Activated naive CD4-positive, alpha-beta T cell treated with anti-CD3 and anti-CD28 coated beads, Interleukin-2, amount 50 U/mL, for 24 hours (primary cell): ENCODE data around the gene SIN3A.
"Not testable (repeated sequence)": the region's sequence is repeated elsewhere in the genome, so short reads cannot be mapped to it uniquely, and the experiment has no call there.

Experiments
- H3K27ac Mint-ChIP-seq: one replicate; pipeline ENCODE4 v1.8.0; 2021; ENCODE audit warnings: mild to moderate bottlenecking, mixed read lengths
- H3K27me3 Mint-ChIP-seq: one replicate; pipeline ENCODE4 v1.8.0; 2021; ENCODE audit warnings: mixed read lengths
- H3K36me3 Mint-ChIP-seq: one replicate; pipeline ENCODE4 v1.8.0; 2021; ENCODE audit warnings: mixed read lengths
- H3K4me1 Mint-ChIP-seq: one replicate; pipeline ENCODE4 v1.8.0; 2021; ENCODE audit warnings: mixed read lengths
- H3K4me3 Mint-ChIP-seq: one replicate; pipeline ENCODE4 v1.8.0; 2021; ENCODE audit warnings: mild to moderate bottlenecking, mixed read lengths
- H3K9me3 Mint-ChIP-seq: one replicate; pipeline ENCODE4 v1.8.0; 2021; ENCODE audit warnings: mixed read lengths

Gene SIN3A

DNA sequence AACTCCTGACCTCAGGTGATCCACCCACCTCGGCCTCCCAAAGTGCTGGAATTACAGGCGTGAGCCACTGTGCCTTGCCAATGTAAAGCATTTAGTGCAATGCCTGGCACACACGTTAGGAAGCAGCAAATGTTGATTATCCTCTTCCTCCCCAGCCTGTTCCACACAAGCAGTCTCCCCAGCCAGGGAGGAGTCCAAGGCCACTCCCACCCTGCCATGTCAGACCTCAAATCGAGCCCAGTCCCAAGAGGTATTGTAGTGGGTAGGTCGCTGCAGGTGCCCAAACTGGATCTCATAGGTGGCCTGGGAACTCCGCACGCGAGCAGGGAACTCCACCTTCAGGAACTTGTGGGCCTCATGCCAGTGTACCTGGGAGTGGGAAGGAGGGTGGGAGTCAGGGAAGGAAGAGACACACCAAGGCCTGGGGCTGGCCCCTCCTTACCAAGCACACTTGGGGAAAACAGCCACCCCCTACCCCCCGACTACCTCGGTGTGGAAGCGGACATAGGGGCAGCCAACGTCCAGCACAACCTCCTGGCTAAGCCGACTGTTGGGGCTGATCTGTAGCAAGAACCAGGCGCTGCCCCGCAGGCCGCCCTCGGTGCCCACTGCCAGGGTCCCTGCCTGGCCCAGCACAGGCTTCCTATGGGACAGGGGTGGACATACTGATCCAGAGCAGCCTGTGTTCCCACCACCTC, 93.4 kb downstream of the SIN3A start:
- peaks cover 2% of the 10 kb centered on the region for H3K36me3 Mint-ChIP-seq
- no peaks in the 10 kb centered on the region for H3K9me3 Mint-ChIP-seq
- H3K4me3 Mint-ChIP-seq: no peak overlapping the region
- H3K27ac Mint-ChIP-seq: no peak overlapping the region
- H3K27me3 Mint-ChIP-seq: no peaks in the 10 kb centered on the region
- H3K4me1 Mint-ChIP-seq: no peaks in the 10 kb centered on the region

DNA sequence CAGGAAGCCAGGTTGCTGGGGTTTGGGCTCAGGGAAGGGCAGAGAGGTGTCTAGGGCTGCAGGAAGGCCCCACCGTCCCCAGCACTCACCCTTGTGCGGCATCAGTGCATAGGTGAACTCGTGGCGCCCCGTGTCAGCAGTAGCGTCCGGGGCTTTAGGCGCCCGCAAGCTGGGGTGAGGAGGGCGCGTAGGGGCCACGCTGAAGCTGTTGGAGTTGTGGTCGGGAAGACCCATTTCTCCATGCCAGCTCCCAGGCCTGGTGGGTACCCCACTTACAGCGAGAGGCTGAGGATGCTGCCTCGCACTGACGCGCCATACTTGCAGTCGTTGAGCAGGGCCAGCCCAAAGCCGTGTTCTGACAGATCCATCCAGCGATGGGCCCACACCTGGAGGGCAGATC, 95.0 kb downstream of the SIN3A start:
- no peaks in the 10 kb centered on the region for H3K9me3 Mint-ChIP-seq
- no peak overlapping the region for H3K27ac Mint-ChIP-seq
- peaks cover 2% of the 10 kb centered on the region for H3K36me3 Mint-ChIP-seq
- H3K4me1 Mint-ChIP-seq: no peaks in the 10 kb centered on the region
- H3K27me3 Mint-ChIP-seq: no peaks in the 10 kb centered on the region
- no peak overlapping the region for H3K4me3 Mint-ChIP-seq

DNA sequence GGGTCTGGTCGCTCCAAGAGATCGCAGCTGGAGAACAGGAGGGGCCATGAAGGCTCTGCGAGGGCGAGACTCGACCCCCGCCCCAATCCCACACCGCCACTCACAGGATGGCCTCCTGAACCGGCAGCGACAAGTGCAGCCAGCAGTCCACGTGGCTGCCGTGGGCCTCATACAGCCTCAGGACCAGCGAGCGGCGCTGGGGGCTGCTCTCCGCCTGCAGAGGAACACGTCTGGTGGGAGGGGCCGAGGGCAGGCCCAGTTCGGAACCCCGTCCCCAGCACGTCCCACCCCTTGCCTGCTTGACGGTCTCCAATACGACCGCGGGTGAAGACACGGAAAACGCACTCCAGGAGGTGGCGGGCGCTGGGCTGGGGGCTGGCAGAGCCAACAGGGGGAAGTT, 95.5 kb downstream of the SIN3A start:
- no peaks in the 10 kb centered on the region for H3K36me3 Mint-ChIP-seq
- H3K9me3 Mint-ChIP-seq: no peaks in the 10 kb centered on the region
- no peak overlapping the region for H3K27ac Mint-ChIP-seq

DNA sequence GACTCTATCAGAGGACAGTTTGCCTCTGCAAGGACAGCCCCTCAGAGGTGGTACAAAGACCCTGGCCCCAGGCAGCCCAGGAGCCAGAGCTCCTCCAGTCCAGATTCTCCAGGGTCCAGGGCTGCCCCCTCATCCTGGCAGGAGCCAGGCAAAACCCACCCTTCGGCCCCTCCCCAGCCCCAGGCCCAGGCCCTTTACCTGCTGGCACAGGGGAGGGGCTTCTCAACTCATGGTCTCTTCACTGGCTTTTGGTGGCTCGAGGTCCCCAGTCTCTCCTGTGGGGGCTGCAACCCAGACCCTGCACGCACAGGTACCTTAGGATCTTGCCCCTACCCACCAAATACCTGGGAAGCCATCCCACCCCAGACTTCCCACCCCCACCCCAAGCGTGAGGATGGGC, 96.1 kb downstream of the SIN3A start:
- H3K4me3 Mint-ChIP-seq: no peak overlapping the region
- no peaks in the 10 kb centered on the region for H3K9me3 Mint-ChIP-seq
- H3K27me3 Mint-ChIP-seq: no peaks in the 10 kb centered on the region
- H3K4me1 Mint-ChIP-seq: peaks cover 8% of the 10 kb centered on the region
- H3K36me3 Mint-ChIP-seq: no peaks in the 10 kb centered on the region
- H3K27ac Mint-ChIP-seq: no peak overlapping the region

More for the DNA sequence above, 95.5 kb downstream of the SIN3A start:
- Mint-ChIP-seq H3K4me1 (peaks cover 1% of the 10 kb centered on the region), H3K27me3 (no peaks in the 10 kb centered on the region), H3K4me3 (no peak overlapping the region)

DNA sequence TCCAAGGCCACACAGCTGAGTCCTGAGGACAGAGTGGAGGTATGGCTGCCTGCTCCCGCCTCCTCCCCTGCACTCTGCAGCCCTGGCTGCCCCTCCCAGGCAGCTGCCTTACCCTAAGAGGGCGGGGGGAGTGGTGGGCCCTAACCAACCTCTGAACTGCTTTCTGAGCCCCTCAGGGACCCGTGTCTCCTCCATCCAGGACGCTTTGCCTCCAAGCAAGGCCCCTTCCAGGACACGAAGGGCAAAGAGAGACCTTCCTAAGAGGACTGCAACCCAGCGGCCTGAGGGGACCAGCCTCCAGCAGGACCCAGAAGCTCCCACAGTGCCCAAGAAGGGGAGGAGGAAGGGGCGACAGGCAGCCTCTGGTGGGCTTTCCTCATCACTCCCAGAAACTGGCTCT, 97.0 kb downstream of the SIN3A start:
- peaks cover 17% of the 10 kb centered on the region for H3K4me1 Mint-ChIP-seq
- peaks cover 5% of the 10 kb centered on the region for H3K9me3 Mint-ChIP-seq
- no peak overlapping the region for H3K4me3 Mint-ChIP-seq
- no peaks in the 10 kb centered on the region for H3K27me3 Mint-ChIP-seq
- H3K36me3 Mint-ChIP-seq: peaks cover 4% of the 10 kb centered on the region
- no peak overlapping the region for H3K27ac Mint-ChIP-seq

DNA sequence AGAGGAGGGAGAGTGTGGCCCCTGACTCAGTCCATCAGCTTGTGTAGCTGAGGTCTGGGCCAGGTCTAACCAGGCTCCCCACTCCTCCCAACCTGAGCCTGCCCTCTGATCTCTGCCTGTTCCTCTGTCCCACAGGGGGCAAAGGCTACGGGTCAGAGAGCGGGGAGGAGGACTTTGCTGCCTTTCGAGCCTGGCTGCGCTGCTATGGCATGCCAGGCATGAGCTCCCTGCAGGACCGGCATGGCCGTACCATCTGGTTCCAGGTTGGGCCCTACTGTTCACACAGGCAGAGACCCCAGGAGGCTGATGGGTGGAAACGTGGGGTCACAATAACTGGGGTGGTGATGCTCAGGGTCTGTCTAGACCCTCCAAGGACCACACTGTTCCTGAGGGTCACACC, 97.9 kb downstream of the SIN3A start:
- peaks cover 23% of the 10 kb centered on the region for H3K4me1 Mint-ChIP-seq
- peaks cover 4% of the 10 kb centered on the region for H3K36me3 Mint-ChIP-seq
- H3K27me3 Mint-ChIP-seq: no peaks in the 10 kb centered on the region
- H3K4me3 Mint-ChIP-seq: no peak overlapping the region
- peaks cover 5% of the 10 kb centered on the region for H3K9me3 Mint-ChIP-seq
- no peak overlapping the region for H3K27ac Mint-ChIP-seq

DNA sequence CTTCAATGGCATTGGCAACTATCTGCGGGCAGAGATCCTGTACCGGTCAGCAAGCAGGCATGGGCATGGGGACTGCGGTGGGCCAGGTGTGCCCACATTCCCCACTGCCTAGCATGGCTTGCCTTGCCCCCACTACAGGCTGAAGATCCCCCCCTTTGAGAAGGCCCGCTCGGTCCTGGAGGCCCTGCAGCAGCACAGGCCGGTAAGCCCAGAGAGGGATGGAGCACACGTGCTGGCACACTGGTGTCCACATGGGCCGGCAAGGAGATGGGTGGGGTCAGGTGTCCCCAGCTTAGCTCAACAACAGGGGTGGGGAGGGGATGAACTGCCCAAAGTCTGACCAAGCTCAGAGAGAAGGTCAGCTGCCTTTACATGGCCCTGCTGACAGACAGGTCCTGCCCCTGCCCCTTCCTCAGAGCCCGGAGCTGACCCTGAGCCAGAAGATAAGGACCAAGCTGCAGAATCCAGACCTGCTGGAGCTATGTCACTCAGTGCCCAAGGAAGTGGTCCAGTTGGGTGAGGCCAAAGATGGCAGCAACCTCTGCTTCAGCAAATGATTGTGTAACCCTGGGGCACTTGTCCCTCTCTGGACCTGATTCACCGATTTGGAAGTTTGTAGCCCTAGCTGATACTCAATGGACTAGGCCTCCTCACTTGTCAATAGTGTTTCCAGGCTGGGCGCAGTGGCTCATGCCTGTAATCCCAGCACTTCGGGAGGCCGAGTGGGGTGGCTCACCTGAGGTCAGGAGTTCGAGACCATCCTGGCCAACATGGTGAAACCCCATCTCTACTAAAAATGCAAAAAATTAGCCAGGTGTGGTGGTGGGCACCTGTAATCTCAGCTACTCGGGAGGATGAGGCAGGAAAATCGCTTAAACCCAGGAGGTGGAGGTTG, 99.1 kb downstream of the SIN3A start:
- Mint-ChIP-seq H3K4me3 (no peak overlapping the region), H3K9me3 (peaks cover 5% of the 10 kb centered on the region), H3K36me3 (peaks cover 4% of the 10 kb centered on the region), H3K27ac (no peak overlapping the region), H3K4me1 (peaks cover 23% of the 10 kb centered on the region), H3K27me3 (no peaks in the 10 kb centered on the region)

DNA sequence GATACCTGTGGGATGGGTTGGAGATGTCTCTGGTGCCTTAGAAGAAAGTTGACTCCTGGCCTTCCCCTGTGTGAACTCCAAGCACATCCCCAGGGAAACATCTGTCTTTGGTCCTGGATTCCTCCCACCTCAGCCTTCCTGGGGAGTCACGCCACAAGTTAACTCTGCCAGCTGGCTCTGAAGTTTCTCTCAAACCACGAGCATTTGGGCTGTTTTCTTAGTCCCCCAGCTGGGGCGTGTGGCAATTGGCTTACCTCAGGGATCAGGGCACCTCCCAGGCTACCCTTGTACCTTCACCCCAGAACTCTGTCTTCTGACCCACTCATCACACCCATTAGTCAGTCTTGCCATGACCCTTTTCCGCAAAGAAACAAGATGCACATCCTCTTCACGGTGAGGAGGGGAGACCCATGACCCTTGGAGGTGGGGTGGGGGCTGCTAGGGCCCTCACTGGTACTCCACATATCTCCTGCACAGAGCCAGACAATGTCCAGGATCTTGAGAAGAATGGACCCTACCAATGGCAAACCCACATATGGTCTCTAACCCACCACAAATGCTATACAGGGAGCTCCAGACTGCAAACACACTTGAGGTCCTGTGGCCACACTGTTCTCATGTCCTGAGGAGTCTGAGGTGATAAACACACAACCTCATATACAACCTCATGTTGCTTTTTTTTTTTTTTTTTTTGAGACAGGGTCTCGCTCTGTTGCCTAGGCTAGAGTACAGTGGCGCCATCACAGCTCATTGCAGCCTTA, 100.7 kb downstream of the SIN3A start:
- no peak overlapping the region for H3K4me3 Mint-ChIP-seq
- peaks cover 5% of the 10 kb centered on the region for H3K9me3 Mint-ChIP-seq
- peaks cover 31% of the 10 kb centered on the region for H3K4me1 Mint-ChIP-seq
- H3K27ac Mint-ChIP-seq: peak overlapping the region; percentile 12
- H3K36me3 Mint-ChIP-seq: peaks cover 4% of the 10 kb centered on the region
- H3K27me3 Mint-ChIP-seq: no peaks in the 10 kb centered on the region

DNA sequence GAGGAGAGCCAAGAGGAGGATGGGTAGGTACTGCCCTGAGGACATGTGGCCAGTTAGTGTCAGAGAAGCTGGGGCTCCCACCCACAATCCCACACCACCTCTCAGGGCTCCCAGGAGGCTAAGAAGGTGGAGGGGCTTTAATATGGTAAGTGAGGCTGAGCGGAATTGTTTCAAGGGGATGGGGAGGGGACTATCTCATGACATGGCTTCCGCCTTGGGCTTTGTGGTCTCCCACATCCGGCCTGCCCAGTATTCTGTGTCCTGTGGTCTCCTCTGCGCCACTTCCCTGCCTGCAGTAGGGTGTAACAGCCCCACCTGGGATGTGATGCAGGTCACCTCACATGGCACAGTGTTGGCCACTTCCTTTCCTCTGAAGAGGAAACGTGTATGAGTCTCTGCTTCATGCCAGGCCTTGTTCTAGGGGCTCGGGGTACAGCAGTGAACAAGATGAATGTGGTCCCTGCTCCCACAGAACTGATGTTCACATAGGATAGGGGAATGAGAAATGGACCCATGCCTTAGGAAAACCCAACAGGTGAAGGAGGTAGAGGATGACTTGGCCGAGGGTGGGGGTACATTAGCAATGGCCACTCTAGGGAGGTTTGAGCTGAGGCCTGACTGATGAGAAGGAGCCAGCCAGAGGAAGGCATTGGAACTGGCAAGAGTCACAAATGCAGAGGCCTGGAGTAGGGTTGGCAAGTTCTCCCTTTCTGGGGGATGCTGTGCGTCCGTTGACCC, 101.5 kb downstream of the SIN3A start:
- peak overlapping the region; percentile 83 for H3K27ac Mint-ChIP-seq
- H3K27me3 Mint-ChIP-seq: no peaks in the 10 kb centered on the region
- H3K9me3 Mint-ChIP-seq: peaks cover 5% of the 10 kb centered on the region
- peaks cover 36% of the 10 kb centered on the region for H3K4me1 Mint-ChIP-seq
- peaks cover 4% of the 10 kb centered on the region for H3K36me3 Mint-ChIP-seq
- H3K4me3 Mint-ChIP-seq: peak overlapping the region; percentile 61

DNA sequence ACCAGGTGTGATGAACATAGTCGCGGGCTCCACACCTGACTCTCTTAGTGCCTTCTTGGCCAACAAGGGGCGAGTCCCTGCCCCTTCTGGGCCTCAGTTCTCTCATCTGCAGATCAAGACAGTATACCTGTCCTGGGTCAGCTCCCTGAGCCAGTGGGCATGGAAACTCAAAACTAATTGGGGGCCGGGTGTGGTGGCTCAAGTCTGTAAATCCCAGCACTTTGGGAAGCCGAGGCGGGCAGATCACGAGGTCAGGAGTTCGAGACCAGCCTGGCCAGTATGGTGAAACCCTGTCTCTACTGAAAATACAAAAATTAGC, 102.2 kb downstream of the SIN3A start:
- H3K27me3 Mint-ChIP-seq: not testable (repeated sequence)

DNA sequence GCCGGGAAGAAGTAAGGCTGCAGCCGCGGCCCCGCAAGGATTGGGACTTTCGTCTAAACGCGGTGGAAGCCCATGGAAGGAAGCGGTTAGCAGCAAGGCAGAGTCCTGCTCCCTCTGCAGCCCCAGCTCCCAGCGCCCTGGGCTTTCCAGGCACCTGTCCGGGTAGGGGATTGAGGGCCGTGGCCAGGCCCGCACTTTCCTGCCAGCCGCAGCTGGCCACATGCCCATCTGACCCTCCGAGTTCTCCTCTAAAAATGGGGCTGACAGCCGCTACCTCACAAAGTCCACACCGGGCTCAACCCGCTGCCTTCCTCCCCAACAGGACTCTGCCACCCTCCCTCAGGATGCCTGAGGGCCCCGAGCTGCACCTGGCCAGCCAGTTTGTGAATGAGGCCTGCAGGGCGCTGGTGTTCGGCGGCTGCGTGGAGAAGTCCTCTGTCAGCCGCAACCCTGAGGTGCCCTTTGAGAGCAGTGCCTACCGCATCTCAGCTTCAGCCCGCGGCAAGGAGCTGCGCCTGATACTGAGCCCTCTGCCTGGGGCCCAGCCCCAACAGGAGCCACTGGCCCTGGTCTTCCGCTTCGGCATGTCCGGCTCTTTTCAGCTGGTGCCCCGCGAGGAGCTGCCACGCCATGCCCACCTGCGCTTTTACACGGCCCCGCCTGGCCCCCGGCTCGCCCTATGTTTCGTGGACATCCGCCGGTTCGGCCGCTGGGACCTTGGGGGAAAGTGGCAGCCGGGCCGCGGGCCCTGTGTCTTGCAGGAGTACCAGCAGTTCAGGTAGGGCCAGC, 102.7 kb downstream of the SIN3A start:
- Mint-ChIP-seq H3K27me3 (no peaks in the 10 kb centered on the region), H3K4me3 (peak overlapping the region; percentile 73), H3K9me3 (peaks cover 5% of the 10 kb centered on the region), H3K36me3 (peaks cover 4% of the 10 kb centered on the region), H3K4me1 (peaks cover 36% of the 10 kb centered on the region), H3K27ac (peak overlapping the region; percentile 30)

More for the DNA sequence above, 102.2 kb downstream of the SIN3A start:
- H3K9me3 Mint-ChIP-seq, H3K36me3 Mint-ChIP-seq, H3K4me3 Mint-ChIP-seq: not testable (repeated sequence)
- Mint-ChIP-seq H3K27ac (peak overlapping the region; percentile 83), H3K4me1 (peaks cover 36% of the 10 kb centered on the region)

DNA sequence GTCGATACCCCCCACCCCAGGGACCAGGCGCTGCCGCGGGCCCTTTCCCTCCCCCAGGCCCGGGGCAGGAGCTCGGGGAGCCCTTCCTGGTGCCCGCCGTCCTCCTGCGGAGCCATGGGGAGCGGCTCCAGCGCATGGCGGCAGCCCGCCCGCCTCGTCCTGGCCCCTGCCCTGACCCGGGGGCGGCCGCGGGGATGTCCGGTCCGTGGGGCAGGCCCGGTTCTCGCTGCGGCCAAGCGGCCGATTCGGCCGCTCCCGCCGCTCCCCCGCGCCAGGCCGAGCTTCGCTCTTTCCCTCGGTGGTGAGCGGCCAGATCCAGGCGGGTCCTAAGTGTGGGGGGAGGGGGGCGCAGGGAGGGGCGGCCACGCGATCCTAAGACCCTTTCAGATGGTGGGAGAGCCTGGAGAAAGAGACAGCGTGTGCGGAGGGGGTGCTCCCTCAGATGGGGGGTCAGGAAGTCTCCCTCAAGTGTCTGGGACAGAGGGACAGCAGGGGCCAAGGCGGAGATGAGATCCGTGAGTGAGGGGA, 103.4 kb downstream of the SIN3A start:
- H3K36me3 Mint-ChIP-seq: peaks cover 4% of the 10 kb centered on the region
- peaks cover 36% of the 10 kb centered on the region for H3K4me1 Mint-ChIP-seq
- H3K27me3 Mint-ChIP-seq: no peaks in the 10 kb centered on the region
- peak overlapping the region; percentile 44 for H3K4me3 Mint-ChIP-seq
- peaks cover 5% of the 10 kb centered on the region for H3K9me3 Mint-ChIP-seq
- no peak overlapping the region for H3K27ac Mint-ChIP-seq

DNA sequence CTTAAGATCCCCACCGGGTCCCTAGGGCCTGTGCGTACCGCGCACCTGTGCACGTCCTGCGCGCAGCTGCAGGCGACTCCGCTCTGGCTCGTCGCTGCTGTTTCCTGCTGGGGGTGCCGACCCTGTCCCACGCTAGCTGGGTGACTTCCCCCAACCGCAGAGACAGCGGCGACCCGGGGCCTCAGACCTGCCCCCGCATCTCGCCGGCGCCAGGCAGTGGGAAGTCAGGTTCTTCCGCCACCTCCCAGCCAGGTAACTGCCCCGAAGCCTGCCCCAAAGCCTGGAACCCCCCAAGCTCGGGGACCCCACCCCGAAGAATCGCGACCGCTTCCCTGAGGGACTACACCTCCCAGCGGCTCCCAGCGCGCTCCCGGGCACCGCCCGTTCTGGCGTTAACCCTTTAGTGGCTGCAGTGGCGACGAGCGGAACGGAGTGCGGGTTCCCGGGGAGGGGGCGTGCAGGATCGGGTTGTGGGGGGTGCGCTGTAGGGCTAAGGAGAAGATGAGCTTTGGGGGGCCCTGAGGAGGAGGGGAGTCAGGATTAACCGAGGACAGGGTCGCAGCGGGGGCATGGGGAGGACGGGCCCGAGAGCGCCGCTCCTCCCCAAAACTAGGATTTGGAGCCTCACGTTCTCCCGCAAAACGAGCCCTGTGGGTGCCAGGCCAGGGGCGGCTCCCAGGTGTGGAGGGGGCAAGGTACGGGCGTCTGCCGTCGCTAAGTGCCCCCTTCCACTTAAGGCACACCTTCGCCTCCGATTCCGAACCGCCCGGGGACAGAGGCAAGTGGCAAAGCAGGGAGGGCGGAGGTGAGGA, 104.1 kb downstream of the SIN3A start:
- H3K27me3 Mint-ChIP-seq: no peaks in the 10 kb centered on the region
- peaks cover 5% of the 10 kb centered on the region for H3K9me3 Mint-ChIP-seq
- H3K36me3 Mint-ChIP-seq: peaks cover 4% of the 10 kb centered on the region
- H3K4me3 Mint-ChIP-seq: peak overlapping the region; percentile 79
- peaks cover 36% of the 10 kb centered on the region for H3K4me1 Mint-ChIP-seq
- peak overlapping the region; percentile 61 for H3K27ac Mint-ChIP-seq

DNA sequence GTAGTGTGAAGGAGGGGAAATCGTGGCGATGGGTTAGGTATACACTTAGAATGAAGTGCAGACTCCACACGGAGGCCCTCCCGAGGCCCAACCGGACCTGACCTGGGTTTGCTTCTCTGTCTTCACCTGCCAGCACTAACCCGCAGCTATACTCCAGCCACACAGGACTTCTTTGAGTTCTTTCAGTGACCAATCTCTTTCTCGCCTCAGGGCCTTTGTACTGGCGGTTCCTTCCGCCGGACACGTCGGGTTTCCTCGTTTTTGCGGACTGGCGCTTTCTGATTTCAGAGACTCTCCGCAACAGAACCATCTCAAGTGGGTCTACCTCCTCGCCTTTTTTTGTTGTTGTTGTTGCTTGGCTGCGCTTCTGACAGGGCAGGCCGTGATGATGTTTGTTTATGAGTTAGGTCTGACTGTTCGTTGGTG, 104.7 kb downstream of the SIN3A start, which contains the start of gene NEIL1:
Gene NEIL1, plus strand, starts transcription at position 244 of the 426 bp plus-strand sequence. CDS start 1,867 bp downstream, outside the sequence.
- H3K27ac Mint-ChIP-seq: peak within 1 kb of the TSS; percentile 61
- H3K27me3 Mint-ChIP-seq: no peaks in the 10 kb centered on the region
- peaks cover 5% of the 10 kb centered on the region for H3K9me3 Mint-ChIP-seq
- H3K4me3 Mint-ChIP-seq: peak within 1 kb of the TSS; percentile 79
- H3K36me3 Mint-ChIP-seq: peaks cover 4% of the 10 kb centered on the region
- peaks cover 36% of the 10 kb centered on the region for H3K4me1 Mint-ChIP-seq
